GM18507 (cell line): ENCODE results near the gene KIDINS220.
A peak's percentile ranks its signal among the peaks of the same experiment; 100 is the strongest.

Source experiments
- DNase-seq: peaks from one replicate; pipeline ENCODE4 v3.0.0; 2011; ENCODE audit warnings: low read depth; ENCODE audit not compliant: insufficient read length; ENCODE audit errors: extremely low spot score
- FAIRE-seq: peaks from 2 replicates; lab custom pipeline; 2011; peaks lifted over from hg19 to GRCh38; lab: Jason Lieb, UNC

The KIDINS220 gene

GRCh38 chr2:8679827-8680731 is 157.3 kb downstream of the KIDINS220 start:
- peak; percentile 38 for FAIRE-seq
- DNase-seq = no peak

DNA sequence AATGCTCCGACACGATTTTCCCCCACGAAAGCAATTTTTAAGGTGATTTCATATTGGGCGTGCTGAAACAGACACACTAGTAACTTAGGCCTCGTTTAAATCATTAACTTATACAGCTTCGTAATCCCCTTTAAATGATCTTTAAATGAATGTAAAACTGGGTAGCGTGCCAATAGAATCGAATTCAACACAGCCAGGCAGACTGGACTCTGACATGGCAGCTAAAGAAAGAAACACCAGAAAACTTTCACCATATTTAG is 157.9 kb downstream of the KIDINS220 start:
- DNase-seq (no peak), FAIRE-seq (no peak)
